ENCODE measurements around the gene LACC1. TPM values are rescaled to one million over a fixed set of nuclear protein-coding genes. Genes with fewer than 3 reads are reported as not detected.

Gene LACC1
- total and polyA plus RNA-seq, 2 of the 13 experiments (the other 11 are each of a cell fraction or from before 2014, with no cell fraction given), result 0.92 to 1.7 TPM

DNA sequence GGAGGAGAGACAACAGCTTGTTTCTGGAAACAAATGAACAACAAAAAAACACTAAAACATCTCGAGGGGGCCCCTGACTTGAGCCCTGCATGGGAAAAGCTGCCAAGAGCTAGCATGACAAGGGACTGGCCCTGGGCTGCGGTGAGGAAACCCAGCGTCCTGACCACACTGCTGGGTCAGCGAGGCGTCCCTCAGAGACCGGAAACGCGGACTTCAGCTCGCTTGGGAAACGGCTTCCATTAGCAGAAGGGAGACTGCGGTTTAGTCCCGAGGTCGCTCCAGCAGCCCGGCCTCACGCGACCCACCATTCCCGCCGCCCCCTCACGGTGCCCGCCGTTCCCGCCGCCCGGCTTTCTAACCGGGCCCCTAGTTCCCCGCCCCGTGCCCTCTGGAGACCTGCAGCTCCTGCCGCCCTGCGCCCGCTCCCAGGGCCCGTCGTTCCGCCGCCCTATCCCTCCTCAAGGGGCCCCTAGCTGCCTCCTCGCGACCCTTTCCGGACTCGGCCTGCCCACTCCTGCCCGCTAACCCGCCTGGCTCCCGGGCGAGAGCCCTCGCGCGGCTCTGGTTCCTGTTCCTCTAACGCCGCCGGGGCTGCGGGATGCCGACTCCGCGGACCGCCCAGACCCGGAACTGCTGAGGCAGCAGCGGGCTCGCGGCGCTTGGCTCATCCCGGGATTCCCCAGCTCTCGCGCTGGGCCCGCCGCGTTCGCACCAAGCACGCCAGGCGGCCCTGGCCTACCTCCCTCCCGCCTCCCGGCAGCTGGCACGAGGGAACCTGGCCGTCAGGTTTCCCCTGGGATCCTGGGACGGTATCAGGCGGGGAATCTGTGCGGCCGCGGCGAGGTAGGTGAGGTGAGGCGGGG lies 581 bp upstream of the LACC1 start, which contains the start of gene CCDC122 (continued):
- TF ChIP-seq, protein P1, sequence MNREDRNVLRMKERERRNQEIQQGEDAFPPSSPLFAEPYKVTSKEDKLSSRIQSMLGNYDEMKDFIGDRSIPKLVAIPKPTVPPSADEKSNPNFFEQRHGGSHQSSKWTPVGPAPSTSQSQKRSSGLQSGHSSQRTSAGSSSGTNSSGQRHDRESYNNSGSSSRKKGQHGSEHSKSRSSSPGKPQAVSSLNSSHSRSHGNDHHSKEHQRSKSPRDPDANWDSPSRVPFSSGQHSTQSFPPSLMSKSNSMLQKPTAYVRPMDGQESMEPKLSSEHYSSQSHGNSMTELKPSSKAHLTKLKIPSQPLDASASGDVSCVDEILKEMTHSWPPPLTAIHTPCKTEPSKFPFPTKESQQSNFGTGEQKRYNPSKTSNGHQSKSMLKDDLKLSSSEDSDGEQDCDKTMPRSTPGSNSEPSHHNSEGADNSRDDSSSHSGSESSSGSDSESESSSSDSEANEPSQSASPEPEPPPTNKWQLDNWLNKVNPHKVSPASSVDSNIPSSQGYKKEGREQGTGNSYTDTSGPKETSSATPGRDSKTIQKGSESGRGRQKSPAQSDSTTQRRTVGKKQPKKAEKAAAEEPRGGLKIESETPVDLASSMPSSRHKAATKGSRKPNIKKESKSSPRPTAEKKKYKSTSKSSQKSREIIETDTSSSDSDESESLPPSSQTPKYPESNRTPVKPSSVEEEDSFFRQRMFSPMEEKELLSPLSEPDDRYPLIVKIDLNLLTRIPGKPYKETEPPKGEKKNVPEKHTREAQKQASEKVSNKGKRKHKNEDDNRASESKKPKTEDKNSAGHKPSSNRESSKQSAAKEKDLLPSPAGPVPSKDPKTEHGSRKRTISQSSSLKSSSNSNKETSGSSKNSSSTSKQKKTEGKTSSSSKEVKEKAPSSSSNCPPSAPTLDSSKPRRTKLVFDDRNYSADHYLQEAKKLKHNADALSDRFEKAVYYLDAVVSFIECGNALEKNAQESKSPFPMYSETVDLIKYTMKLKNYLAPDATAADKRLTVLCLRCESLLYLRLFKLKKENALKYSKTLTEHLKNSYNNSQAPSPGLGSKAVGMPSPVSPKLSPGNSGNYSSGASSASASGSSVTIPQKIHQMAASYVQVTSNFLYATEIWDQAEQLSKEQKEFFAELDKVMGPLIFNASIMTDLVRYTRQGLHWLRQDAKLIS (CRISPR knock-in tag; IDR thresholded peaks at IDR 0.05), result no peak
- TF ChIP-seq ZFP62 (CRISPR knock-in tag; IDR thresholded peaks at IDR 0.05) (no peak), ZNF891 (CRISPR knock-in tag; IDR thresholded peaks at IDR 0.05) (peak; percentile 44; the same call in 1 of the 2 replicates), MAFF (IDR thresholded peaks at IDR 0.05; ENCODE audit: low read depth, low read length) (peak; percentile 83; the same call in 1 of the 2 replicates), ZBTB7B (CRISPR knock-in tag; IDR thresholded peaks at IDR 0.05) (no peak; the same call in 1 of the 2 replicates), ZNF138 (CRISPR knock-in tag; IDR thresholded peaks at IDR 0.05; ENCODE audit: low read depth) (no peak), GTF2F1 (IDR thresholded peaks at IDR 0.05; ENCODE audit: low read length) (no peak), HOXD1 (CRISPR knock-in tag; IDR thresholded peaks at IDR 0.05) (peak; percentile 51; the same call in 1 of the 2 replicates), NBN (conservative IDR thresholded peaks at IDR 0.05) (no peak), SALL1 (CRISPR knock-in tag; IDR thresholded peaks at IDR 0.05) (peak; percentile 69), ZNF234 (CRISPR knock-in tag; conservative IDR thresholded peaks at IDR 0.05) (no peak), ZNF552 (CRISPR knock-in tag; IDR thresholded peaks at IDR 0.05; ENCODE audit: borderline replicate concordance) (peak; percentile 64; the same call in 1 of the 2 replicates), MYC (CRISPR knock-in tag; IDR thresholded peaks at IDR 0.05; ENCODE audit: borderline replicate concordance) (peak; percentile 67), SUZ12 (IDR thresholded peaks at IDR 0.05; ENCODE audit: low read depth, low read length) (no peak), NCOR1 (IDR thresholded peaks at IDR 0.05; ENCODE audit: borderline replicate concordance, low read length) (no peak), TCF12 (IDR thresholded peaks at IDR 0.05) (no peak), TCF12 (CRISPR knock-in tag; IDR thresholded peaks at IDR 0.05) (no peak), JUNB (CRISPR knock-in tag; IDR thresholded peaks at IDR 0.05; ENCODE audit: borderline replicate concordance) (no peak)
- TF ChIP-seq, protein P2, sequence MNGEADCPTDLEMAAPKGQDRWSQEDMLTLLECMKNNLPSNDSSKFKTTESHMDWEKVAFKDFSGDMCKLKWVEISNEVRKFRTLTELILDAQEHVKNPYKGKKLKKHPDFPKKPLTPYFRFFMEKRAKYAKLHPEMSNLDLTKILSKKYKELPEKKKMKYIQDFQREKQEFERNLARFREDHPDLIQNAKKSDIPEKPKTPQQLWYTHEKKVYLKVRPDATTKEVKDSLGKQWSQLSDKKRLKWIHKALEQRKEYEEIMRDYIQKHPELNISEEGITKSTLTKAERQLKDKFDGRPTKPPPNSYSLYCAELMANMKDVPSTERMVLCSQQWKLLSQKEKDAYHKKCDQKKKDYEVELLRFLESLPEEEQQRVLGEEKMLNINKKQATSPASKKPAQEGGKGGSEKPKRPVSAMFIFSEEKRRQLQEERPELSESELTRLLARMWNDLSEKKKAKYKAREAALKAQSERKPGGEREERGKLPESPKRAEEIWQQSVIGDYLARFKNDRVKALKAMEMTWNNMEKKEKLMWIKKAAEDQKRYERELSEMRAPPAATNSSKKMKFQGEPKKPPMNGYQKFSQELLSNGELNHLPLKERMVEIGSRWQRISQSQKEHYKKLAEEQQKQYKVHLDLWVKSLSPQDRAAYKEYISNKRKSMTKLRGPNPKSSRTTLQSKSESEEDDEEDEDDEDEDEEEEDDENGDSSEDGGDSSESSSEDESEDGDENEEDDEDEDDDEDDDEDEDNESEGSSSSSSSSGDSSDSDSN (CRISPR knock-in tag; IDR thresholded peaks at IDR 0.05), result peak; percentile 94
- TF ChIP-seq, protein P3, sequence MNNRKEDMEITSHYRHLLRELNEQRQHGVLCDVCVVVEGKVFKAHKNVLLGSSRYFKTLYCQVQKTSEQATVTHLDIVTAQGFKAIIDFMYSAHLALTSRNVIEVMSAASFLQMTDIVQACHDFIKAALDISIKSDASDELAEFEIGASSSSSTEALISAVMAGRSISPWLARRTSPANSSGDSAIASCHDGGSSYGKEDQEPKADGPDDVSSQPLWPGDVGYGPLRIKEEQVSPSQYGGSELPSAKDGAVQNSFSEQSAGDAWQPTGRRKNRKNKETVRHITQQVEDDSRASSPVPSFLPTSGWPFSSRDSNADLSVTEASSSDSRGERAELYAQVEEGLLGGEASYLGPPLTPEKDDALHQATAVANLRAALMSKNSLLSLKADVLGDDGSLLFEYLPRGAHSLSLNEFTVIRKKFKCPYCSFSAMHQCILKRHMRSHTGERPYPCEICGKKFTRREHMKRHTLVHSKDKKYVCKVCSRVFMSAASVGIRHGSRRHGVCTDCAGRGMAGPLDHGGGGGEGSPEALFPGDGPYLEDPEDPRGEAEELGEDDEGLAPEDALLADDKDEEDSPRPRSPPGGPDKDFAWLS (CRISPR knock-in tag; IDR thresholded peaks at IDR 0.05; ENCODE audit: borderline replicate concordance), result no peak
- TF ChIP-seq, protein P4, sequence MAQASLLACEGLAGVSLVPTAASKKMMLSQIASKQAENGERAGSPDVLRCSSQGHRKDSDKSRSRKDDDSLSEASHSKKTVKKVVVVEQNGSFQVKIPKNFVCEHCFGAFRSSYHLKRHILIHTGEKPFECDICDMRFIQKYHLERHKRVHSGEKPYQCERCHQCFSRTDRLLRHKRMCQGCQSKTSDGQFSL (CRISPR knock-in tag; IDR thresholded peaks at IDR 0.05), result 0 out of 2 replicates have a peak, but pooled peaks have one; percentile 39

Measured in HepG2 (cell line).